ENCODE data around the gene ADAMTS5. TPM values are rescaled to one million over a fixed set of nuclear protein-coding genes. Genes with fewer than 3 reads are reported as not detected.

Gene ADAMTS5
- total RNA-seq (2016; rRNA removed; fragmentation: Illumina TruSeq; extraction: Trizol) (not detected in 2 replicates), polyA plus RNA-seq (2011; rRNA removed) (not detected in 2 replicates), polyA minus RNA-seq (2011; rRNA and poly(A)+ RNA removed; ENCODE audit: low replicate concordance) (6.9 TPM in 1 of 2 replicates, not detected in the other), Bru-seq, nascent RNA (not detected), BruChase-seq, experiment 1, labeled RNA remaining after a 6-hour chase (not detected), BruChase-seq, experiment 2, labeled RNA remaining after a 2-hour chase (not detected)
- total RNA-seq (2016; cell fraction: cytosol; rRNA removed; fragmentation: Illumina TruSeq; extraction: Trizol; ENCODE audit: low read depth): not detected in 2 replicates
- total RNA-seq (2016; cell fraction: insoluble cytoplasmic fraction; rRNA removed; fragmentation: Illumina TruSeq; extraction: Trizol): not detected in 2 replicates
- total RNA-seq (2016; cell fraction: membrane; rRNA removed; fragmentation: Illumina TruSeq; extraction: Trizol): not detected in 2 replicates
- total RNA-seq (2016; cell fraction: nucleus; rRNA removed; fragmentation: Illumina TruSeq; extraction: Trizol): not detected in 2 replicates
- not detected in 2 replicates for polyA plus RNA-seq (2011; cell fraction: cytosol; rRNA removed)
- polyA plus RNA-seq (2011; cell fraction: nucleus; rRNA removed): not detected in 2 replicates
- not detected in 2 replicates for polyA plus RNA-seq (2012)
- not detected in 2 replicates for polyA plus RNA-seq (2016; cell fraction: cytosol; fragmentation: Illumina TruSeq; extraction: Trizol; ENCODE audit: low read depth)
- polyA plus RNA-seq (2016; cell fraction: insoluble cytoplasmic fraction; fragmentation: Illumina TruSeq; extraction: Trizol; ENCODE audit: low read depth): not detected in 2 replicates
- not detected in 2 replicates for polyA plus RNA-seq (2016; cell fraction: membrane; fragmentation: Illumina TruSeq; extraction: Trizol; ENCODE audit: low read depth)
- not detected in 2 replicates for polyA plus RNA-seq (2016; cell fraction: nucleus; fragmentation: Illumina TruSeq; extraction: Trizol; ENCODE audit: insufficient read depth, low read depth)
- polyA minus RNA-seq (2011; cell fraction: cytosol; rRNA and poly(A)+ RNA removed): 0.09 TPM in 1 of 2 replicates, not detected in the other
- under 0.01 TPM in 1 of 2 replicates, not detected in the other for polyA minus RNA-seq (2011; cell fraction: nucleus; rRNA and poly(A)+ RNA removed)
- long read RNA-seq, experiment 1: 0 reads
- long read RNA-seq, experiment 2: 0 reads

DNA sequence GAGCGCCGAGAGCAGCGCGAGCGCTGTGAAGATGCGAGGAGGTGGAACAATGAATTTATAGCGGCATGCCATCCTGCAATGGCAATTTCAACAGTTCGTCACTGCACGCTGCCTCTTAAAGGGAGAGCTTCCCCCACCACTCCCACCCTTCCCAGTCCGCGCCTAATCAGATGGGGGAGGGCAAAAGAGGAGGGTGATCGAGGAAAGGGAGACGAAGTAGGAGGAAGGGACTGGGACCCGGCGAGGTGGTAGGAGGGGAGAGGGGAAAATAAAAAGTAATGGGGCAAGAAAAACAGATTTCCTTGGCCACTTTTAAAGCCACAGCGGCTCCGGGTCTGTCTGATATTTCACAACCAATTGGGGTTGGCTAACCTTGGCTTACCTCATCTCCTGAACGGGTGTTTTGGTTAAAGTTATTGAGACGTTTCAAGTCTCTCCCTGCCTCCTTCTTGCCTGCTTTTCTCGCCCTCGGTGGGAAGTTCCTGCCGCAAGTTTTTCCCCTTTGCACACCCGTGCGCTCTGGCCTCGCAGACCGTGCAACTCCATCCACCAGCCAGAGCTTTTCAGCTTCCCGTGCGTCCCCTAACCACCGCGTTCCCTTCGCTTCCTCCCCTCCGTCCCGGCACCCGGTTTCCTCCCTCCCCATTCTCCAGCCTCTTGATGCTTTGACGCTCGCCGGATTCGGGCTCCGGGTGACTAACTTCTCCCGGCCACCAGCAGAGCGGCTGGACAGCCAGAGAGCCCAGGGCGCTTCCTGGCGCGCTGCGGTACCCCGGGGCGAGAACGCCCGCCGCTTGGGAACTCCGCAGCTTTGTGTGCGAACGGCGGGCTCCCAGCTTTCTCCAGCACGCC is at the start of gene ADAMTS5:
Gene ADAMTS5 (minus strand): TSS at position 27 of the 852 bp plus-strand sequence. CDS start 697 bp downstream, outside the sequence.
- no peak for ATAC-seq
- Histone ChIP-seq H3K9ac (ENCODE audit: insufficient read depth, low read depth, low read length) (no peak within 1 kb of the TSS), H3K9me3 (ENCODE audit: low read length) (peaks cover 53% of the 10 kb centered on the region), H3K27me3 (ENCODE audit: control insufficient read depth in 1 of 2, insufficient read depth in 2 of 2, low read length in 2 of 2) (no peaks in the 10 kb centered on the region), H3K4me3 (replicated peaks in 1 of 3; ENCODE audit: insufficient read depth in 1 of 3, low read depth in 2 of 3, low read length in 3 of 3) (no peak within 1 kb of the TSS), H3K36me3 (replicated peaks in 1 of 2; ENCODE audit: control insufficient read depth in 1 of 2, insufficient read depth in 2 of 2, low read length in 2 of 2) (no peaks in the 10 kb centered on the region), H3K79me2 (ENCODE audit: insufficient read depth, low read length) (no peaks in the 10 kb centered on the region), H4K20me1 (ENCODE audit: insufficient read depth, low read length) (no peaks in the 10 kb centered on the region), H3K4me1 (ENCODE audit: insufficient read depth, low read length) (no peaks in the 10 kb centered on the region), H3K4me2 (ENCODE audit: low read depth, low read length) (no peak within 1 kb of the TSS), H2AFZ (ENCODE audit: low read length) (no peak within 1 kb of the TSS), H3K27ac (ENCODE audit: extremely low read length, insufficient read depth, low read length) (no peak within 1 kb of the TSS)
- no peak for DNase-seq (ENCODE audit: low spot score)
- TF ChIP-seq ZNF660 (CRISPR knock-in tag; IDR thresholded peaks at IDR 0.05; ENCODE audit: borderline replicate concordance, low read depth): no peak
- no peak for TF ChIP-seq ZNF12 (CRISPR knock-in tag; IDR thresholded peaks at IDR 0.05)
- TF ChIP-seq ZSCAN25 (CRISPR knock-in tag; IDR thresholded peaks at IDR 0.05): no peak
- TF ChIP-seq ASH2L (IDR thresholded peaks at IDR 0.05; ENCODE audit: insufficient read length, low read depth, low read length): no peak
- in situ Hi-C loops (cut with HindIII; ENCODE audit: extremely low pct_ligation_motif_present, low pct_unique_long_range_greater_than_20kb): no loop called here
- ChIA-PET POLR2A (no interaction called here), CTCF (ENCODE audit: low intra/inter-chr PET ratio, low total read pairs) (no interaction called here)
- no TSS peak for BruUV-seq (replicated peaks)
- intact Hi-C loops (cut with micrococcal nuclease; ENCODE audit: unreplicated experiment): no loop called here
- no peak for FAIRE-seq
- whole genome bisulfite sequencing (ENCODE audit: low lambda C conversion rate): 28% methylated on average over 52 of the region's 55 CpGs

Measured in HepG2 (cell line).